Measurements from ENCODE around the gene ALOXE3.

ALOXE3 gene

GRCh38 chr17:8117980-8118768, at the start of gene ALOXE3:
Gene ALOXE3, minus strand, starts transcription at chr17:8118514. Its CDS starts 524 bp downstream, at chr17:8117990.
- DNase-seq (ENCODE audit: low read depth in 2 of 3, low spot score in 2 of 3), result no peak

GRCh38 chr17:8167526-8167925, 49.2 kb upstream of the ALOXE3 start:
- DNase-seq (ENCODE audit: low read depth in 2 of 3, low spot score in 2 of 3), result no peak

GRCh38 chr17:8166731-8167130, 48.4 kb upstream of the ALOXE3 start:
- DNase-seq (ENCODE audit: low read depth in 2 of 3, low spot score in 2 of 3), result no peak

GRCh38 chr17:8164815-8165131, 46.5 kb upstream of the ALOXE3 start:
- DNase-seq (ENCODE audit: low read depth in 2 of 3, low spot score in 2 of 3), result no peak

GRCh38 chr17:8163978-8164814, 45.9 kb upstream of the ALOXE3 start:
- DNase-seq (ENCODE audit: low read depth in 2 of 3, low spot score in 2 of 3), result no peak

- DNase-seq (ENCODE audit: low read depth in 2 of 3, low spot score in 2 of 3), result no peak
Measured at GRCh38 chr17:8162997-8163977, 45.0 kb upstream of the ALOXE3 start.

GRCh38 chr17:8162233-8162996, 44.1 kb upstream of the ALOXE3 start, which contains the start of gene VAMP2:
Gene VAMP2, minus strand, starts transcription at chr17:8162948. Its CDS starts 69 bp downstream, at chr17:8162879.
- DNase-seq (ENCODE audit: low read depth in 2 of 3, low spot score in 2 of 3), result peak in 1 of 3 experiments; percentile 50

GRCh38 chr17:8161289-8162232, 43.2 kb upstream of the ALOXE3 start:
- DNase-seq (ENCODE audit: low read depth in 2 of 3, low spot score in 2 of 3), result no peak

- no peak for DNase-seq (ENCODE audit: low read depth in 2 of 3, low spot score in 2 of 3)
Measured at GRCh38 chr17:8160741-8161221, 42.5 kb upstream of the ALOXE3 start.

GRCh38 chr17:8160224-8160577, 41.9 kb upstream of the ALOXE3 start:
- DNase-seq (ENCODE audit: low read depth in 2 of 3, low spot score in 2 of 3), result no peak

GRCh38 chr17:8159459-8160223, 41.3 kb upstream of the ALOXE3 start:
- no peak for DNase-seq (ENCODE audit: low read depth in 2 of 3, low spot score in 2 of 3)

- DNase-seq (ENCODE audit: low read depth in 2 of 3, low spot score in 2 of 3), result no peak
Measured at GRCh38 chr17:8159032-8159400, 40.7 kb upstream of the ALOXE3 start.

GRCh38 chr17:8158267-8159031, 40.1 kb upstream of the ALOXE3 start:
- DNase-seq (ENCODE audit: low read depth in 2 of 3, low spot score in 2 of 3), result peak in 2 of 3 experiments; percentile 84

- peak; percentile 98 to 100 (median 99) for DNase-seq (ENCODE audit: low read depth in 2 of 3, low spot score in 2 of 3)
Measured at GRCh38 chr17:8156246-8156992, 38.1 kb upstream of the ALOXE3 start.

GRCh38 chr17:8155996-8156245, 37.6 kb upstream of the ALOXE3 start:
- no peak for DNase-seq (ENCODE audit: low read depth in 2 of 3, low spot score in 2 of 3)

GRCh38 chr17:8155231-8155995, 37.1 kb upstream of the ALOXE3 start:
- no peak for DNase-seq (ENCODE audit: low read depth in 2 of 3, low spot score in 2 of 3)
